Transverse colon (tissue), 4 donors: ENCODE results near the gene PSMD12. TPM values are rescaled to one million over a fixed set of nuclear protein-coding genes. Genes with fewer than 3 reads are reported as not detected.
"Not testable (repeated sequence)": the region's sequence is repeated elsewhere in the genome, so short reads cannot be mapped to it uniquely, and the experiment has no call there.

Source experiments
- DNase-seq: peaks from one replicate; pipeline ENCODE4 v3.0.0-alpha.2; 2019
- H3K27ac ChIP-seq, 4 donors: fragments of 200-600 bp; sonication (generic); 2 replicates each; pipeline ENCODE4 v1.5.1; 2016 to 2018; ENCODE audit warnings: inconsistent platforms in 4 of 4
- H3K27me3 ChIP-seq: fragments of 200-600 bp; sonication (generic); 2 replicates; pipeline ENCODE4 v1.5.1; 2017; ENCODE audit warnings: inconsistent platforms
- H3K36me3 ChIP-seq, 4 donors: fragments of 200-600 bp; sonication (generic); 2 replicates each; pipeline ENCODE4 v1.5.1; 2017 to 2019; ENCODE audit warnings: inconsistent platforms in 4 of 4
- H3K4me1 ChIP-seq, 4 donors: fragments of 200-600 bp; sonication (generic); 2 replicates each; pipeline ENCODE4 v1.5.1; 2017 to 2020; ENCODE audit warnings: inconsistent platforms in 4 of 4
- H3K4me3 ChIP-seq, 4 donors: fragments of 200-600 bp; sonication (generic); 1 replicate in 1 of 4; 2 replicates in 3 of 4; pipeline versions ENCODE4 v1.5.1 to v1.6.1; 2017 to 2019; ENCODE audit warnings: inconsistent platforms in 4 of 4
- H3K9me3 ChIP-seq, 2 donors: fragments of 200-600 bp; sonication (generic); 2 replicates each; pipeline ENCODE4 v1.5.1; 2017 to 2019; ENCODE audit warnings: inconsistent platforms in 2 of 2
- CTCF ChIP-seq, 5 experiments: fragments of 200-600 bp in 3 of 5; fragments of 450-650 bp in 2 of 5; sonication (generic) in 3 of 5; IDR thresholded peaks; 1 replicate in 2 of 5; 2 replicates in 3 of 5; pipeline ENCODE4 v1.5.1; 2016 to 2017; ENCODE audit warnings: antibody characterized with exemption in 5 of 5, inconsistent platforms in 3 of 5, mild to moderate bottlenecking in 2 of 5, moderate library complexity in 1 of 5
- EP300 ChIP-seq: sonication (generic); formaldehyde crosslinking; IDR thresholded peaks from one replicate; pipeline ENCODE4 v1.6.1; 2017; ENCODE audit warnings: antibody characterized with exemption, low read depth
- POLR2A ChIP-seq: fragments of 450-650 bp; IDR thresholded peaks from one replicate; pipeline ENCODE4 v1.6.1; 2016; ENCODE audit warnings: antibody characterized with exemption, mild to moderate bottlenecking, moderate library complexity
- POLR2AphosphoS5 ChIP-seq, 3 donors: sonication (generic); formaldehyde crosslinking; IDR thresholded peaks; one replicate each; pipeline ENCODE4 v1.6.1; 2016; ENCODE audit warnings: antibody characterized with exemption in 3 of 3
- WGBS, 2 donors: methylation state at CpG; one replicate each; pipeline ENCODE4 v1.1.5; 2018; ENCODE audit warnings: low coverage in 1 of 2; 5-methylcytosine and 5-hydroxymethylcytosine counted together
- in situ Hi-C, 4 donors: fragments of 200-750 bp; cut with MboI; loops; one replicate each; pipeline versions ENCODE4 v1.15.0 to v1.15.1; 2017; ENCODE audit warnings: low sequenced_read_pairs in 3 of 4, low pct_ligation_motif_present in 1 of 4, low pct_unique_long_range_greater_than_20kb in 1 of 4
- intact Hi-C: fragments of 100-400 bp; cut with DNase I; formaldehyde crosslinking; loops from one replicate; pipeline ENCODE4 v1.15.1; 2023; ENCODE audit warnings: low total_unique reads
- total RNA-seq, 4 donors: library from RNA; depleted of rRNA; stranded (reverse); fragments of >200 nt; gene quantifications; one replicate each; pipeline ENCODE4 v1.1.0, GENCODE V29; 2016

The PSMD12 gene
- total RNA-seq, 4 donors from 2014 or later, result 7.2 to 25.2 (median 12.5) TPM

- H3K36me3 ChIP-seq, result no peaks in the 10 kb centered on the region
- no peaks in the 10 kb centered on the region for H3K27me3 ChIP-seq
- DNase-seq, result peak; percentile 41
- H3K27ac ChIP-seq, result peak overlapping the region; percentile 38 to 60 (median 48)
- H3K9me3 ChIP-seq, result no peaks in the 10 kb centered on the region
- WGBS, 2 donors, result 57 to 68% methylated on average over 7 to 9 of the region's 9 CpGs
- H3K4me3 ChIP-seq, result no peak overlapping the region
- in situ Hi-C loops, result loop anchor here in 2 of 4 donors (10.0 to 25.0 kb wide), 3 partner anchors 74 to 296 kb away; no protein-coding TSS in a partner anchor
- intact Hi-C loops, result loop anchor here (5.0 kb wide), 1 partner anchor 86 kb away; no protein-coding TSS in a partner anchor
- TF ChIP-seq POLR2A (no peak), CTCF (IDR thresholded peaks at IDR 0.05) (no peak), EP300 (no peak), POLR2AphosphoS5 (IDR thresholded peaks at IDR 0.05) (no peak)
- peaks cover 0 to 7% (median 3%) of the 10 kb centered on the region in 4 donors for H3K4me1 ChIP-seq
Observed at GRCh38 chr17:67390646-67391361, 24.4 kb upstream of the PSMD12 start.

GRCh38 chr17:67390006-67390645, 23.7 kb upstream of the PSMD12 start:
- no peak for TF ChIP-seq POLR2A
- TF ChIP-seq CTCF (IDR thresholded peaks at IDR 0.05), result no peak
- no peak for TF ChIP-seq POLR2AphosphoS5 (IDR thresholded peaks at IDR 0.05)
- no peak for TF ChIP-seq EP300
- 74 to 95% methylated on average over 3 to 6 of the region's 6 CpGs for WGBS, 2 donors
- DNase-seq, result no peak
- Histone ChIP-seq H3K36me3 (no peaks in the 10 kb centered on the region), H3K4me3 (no peak overlapping the region), H3K27me3 (no peaks in the 10 kb centered on the region), H3K4me1 (peaks cover 0 to 7% (median 3%) of the 10 kb centered on the region in 4 donors), H3K27ac (peak overlapping the region; percentile 38 to 60 (median 44)), H3K9me3 (no peaks in the 10 kb centered on the region)
- intact Hi-C loops (loop anchor here (5.0 kb wide), 1 partner anchor 87 kb away; no protein-coding TSS in a partner anchor), in situ Hi-C loops (loop anchor here in 2 of 4 donors (10.0 to 25.0 kb wide), 3 partner anchors 75 to 297 kb away; no protein-coding TSS in a partner anchor)

GRCh38 chr17:67388986-67389385, 22.6 kb upstream of the PSMD12 start:
- 94% methylated on average over 4 of the region's 4 CpGs; no CpG with 5 or more reads in 1 of the 2 donors for WGBS, 2 donors
- Histone ChIP-seq H3K4me3 (no peak overlapping the region), H3K27me3 (no peaks in the 10 kb centered on the region), H3K9me3 (no peaks in the 10 kb centered on the region), H3K36me3 (no peaks in the 10 kb centered on the region), H3K4me1 (peaks cover 0 to 7% (median 3%) of the 10 kb centered on the region in 4 donors), H3K27ac (peak overlapping the region in 1 of 4 donors; percentile 41)
- in situ Hi-C loops, result loop anchor here in 3 of 4 donors (5.0 to 25.0 kb wide), 5 partner anchors 86 to 298 kb away; no protein-coding TSS in a partner anchor
- no peak for DNase-seq
- intact Hi-C loops, result no loop called here
- no peak for TF ChIP-seq POLR2A
- TF ChIP-seq CTCF (IDR thresholded peaks at IDR 0.05), result no peak
- TF ChIP-seq POLR2AphosphoS5 (IDR thresholded peaks at IDR 0.05), result no peak
- no peak for TF ChIP-seq EP300

- H3K4me3 ChIP-seq, H3K36me3 ChIP-seq, H3K27ac ChIP-seq, intact Hi-C loops, DNase-seq, H3K4me1 ChIP-seq, H3K27me3 ChIP-seq, H3K9me3 ChIP-seq: not testable (repeated sequence)
- WGBS, 2 donors, result 97% methylated on average over 10 of the region's 10 CpGs; no CpG with 5 or more reads in 1 of the 2 donors
- in situ Hi-C loops, result loop anchor here in 3 of 4 donors (5.0 to 25.0 kb wide), 5 partner anchors 86 to 299 kb away; no protein-coding TSS in a partner anchor
Observed at GRCh38 chr17:67388536-67388935, 22.2 kb upstream of the PSMD12 start.
